GM12865 (cell line): ENCODE results near the gene TTC34.

Experiments used
- DNase-seq: peaks from one replicate; pipeline ENCODE4 v3.0.0; 2010; ENCODE audit warnings: low read depth
- H3K4me3 ChIP-seq: 2 replicates; pipeline ENCODE4 v1.5.1; 2011; ENCODE audit warnings: mild to moderate bottlenecking, low read depth, low read length, control low read depth
- TF ChIP-seq, protein P1 (sequence below): IDR thresholded peaks from 2 replicates; pipeline ENCODE4 v1.5.1; 2011; ENCODE audit warnings: low read length, control low read depth, low read depth, inconsistent platforms; ENCODE audit not compliant: insufficient read depth; ENCODE audit errors: missing control alignments

The TTC34 gene

DNA sequence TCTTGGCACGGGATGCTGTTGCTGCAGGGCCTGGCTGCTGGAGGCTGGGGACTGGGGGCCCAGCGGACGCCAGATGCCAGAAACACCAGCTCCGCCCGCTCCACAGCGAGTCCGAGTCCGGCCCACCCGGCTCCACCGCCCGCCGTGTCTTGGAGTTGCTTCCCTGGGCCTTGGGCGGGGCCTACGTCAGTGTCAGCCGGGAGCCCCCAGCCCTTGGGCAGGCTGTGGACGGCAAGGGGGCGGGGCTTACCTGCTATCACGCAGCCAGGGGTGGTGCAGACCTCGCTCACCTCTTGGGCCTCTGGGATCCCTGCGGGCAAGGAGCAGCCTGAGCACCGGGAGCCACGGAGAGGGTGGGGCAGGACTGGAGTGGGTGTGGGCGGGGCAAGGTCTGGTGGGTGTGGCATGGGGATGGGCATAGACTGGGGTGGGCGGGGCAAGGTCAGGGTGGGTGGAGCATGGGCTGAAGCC lies 190.4 kb downstream of the TTC34 start:
- H3K4me3 ChIP-seq, result no peak overlapping the region
- no peak for DNase-seq
- TF ChIP-seq, protein P1, sequence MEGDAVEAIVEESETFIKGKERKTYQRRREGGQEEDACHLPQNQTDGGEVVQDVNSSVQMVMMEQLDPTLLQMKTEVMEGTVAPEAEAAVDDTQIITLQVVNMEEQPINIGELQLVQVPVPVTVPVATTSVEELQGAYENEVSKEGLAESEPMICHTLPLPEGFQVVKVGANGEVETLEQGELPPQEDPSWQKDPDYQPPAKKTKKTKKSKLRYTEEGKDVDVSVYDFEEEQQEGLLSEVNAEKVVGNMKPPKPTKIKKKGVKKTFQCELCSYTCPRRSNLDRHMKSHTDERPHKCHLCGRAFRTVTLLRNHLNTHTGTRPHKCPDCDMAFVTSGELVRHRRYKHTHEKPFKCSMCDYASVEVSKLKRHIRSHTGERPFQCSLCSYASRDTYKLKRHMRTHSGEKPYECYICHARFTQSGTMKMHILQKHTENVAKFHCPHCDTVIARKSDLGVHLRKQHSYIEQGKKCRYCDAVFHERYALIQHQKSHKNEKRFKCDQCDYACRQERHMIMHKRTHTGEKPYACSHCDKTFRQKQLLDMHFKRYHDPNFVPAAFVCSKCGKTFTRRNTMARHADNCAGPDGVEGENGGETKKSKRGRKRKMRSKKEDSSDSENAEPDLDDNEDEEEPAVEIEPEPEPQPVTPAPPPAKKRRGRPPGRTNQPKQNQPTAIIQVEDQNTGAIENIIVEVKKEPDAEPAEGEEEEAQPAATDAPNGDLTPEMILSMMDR, result no peak

DNA sequence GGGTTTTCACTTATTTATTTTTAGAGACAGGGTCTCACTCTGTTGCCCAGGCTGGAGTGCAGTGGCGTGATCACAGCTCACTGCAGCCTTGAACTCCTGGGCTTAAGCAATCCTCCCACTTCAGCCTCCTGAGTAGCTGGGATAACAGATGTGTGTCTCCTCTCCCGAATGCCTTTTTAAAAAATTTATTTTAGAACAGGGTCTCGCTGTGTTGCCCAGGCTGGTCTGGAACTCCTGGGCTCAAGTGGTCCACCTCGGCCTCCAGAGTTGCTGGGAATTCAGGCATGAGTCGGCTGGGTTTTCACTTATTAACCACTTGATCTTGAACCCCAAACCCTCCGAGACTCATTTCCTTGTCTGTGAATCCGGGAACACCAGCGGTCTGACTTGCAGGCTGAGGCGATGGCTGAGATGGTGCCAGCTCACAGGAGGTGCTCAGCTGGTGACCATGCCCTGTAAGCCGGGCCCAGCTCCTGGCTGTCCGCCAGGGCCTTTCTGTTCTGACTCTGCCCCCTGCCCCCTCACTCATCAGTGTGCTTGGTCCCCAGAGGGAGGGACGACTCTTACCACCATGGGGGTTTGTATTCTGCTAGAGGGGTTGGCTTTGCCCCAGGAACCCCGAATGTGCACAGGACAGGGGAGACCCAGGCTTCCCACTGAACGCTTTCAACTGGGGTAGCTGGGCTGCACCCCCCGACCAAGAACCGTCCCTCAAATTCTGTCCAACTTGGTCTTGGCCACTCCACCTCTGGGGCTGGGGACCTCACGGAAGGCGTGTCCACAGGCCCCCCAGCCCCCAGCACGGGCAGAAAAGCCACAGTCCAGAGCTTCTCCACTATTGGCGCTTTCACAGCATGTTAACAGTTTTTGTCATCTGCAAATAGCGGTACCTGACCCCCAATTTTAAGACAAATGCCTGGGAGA lies 191.2 kb downstream of the TTC34 start:
- no peak for DNase-seq
- TF ChIP-seq, protein P1, result no peak
- no peak overlapping the region for H3K4me3 ChIP-seq

DNA sequence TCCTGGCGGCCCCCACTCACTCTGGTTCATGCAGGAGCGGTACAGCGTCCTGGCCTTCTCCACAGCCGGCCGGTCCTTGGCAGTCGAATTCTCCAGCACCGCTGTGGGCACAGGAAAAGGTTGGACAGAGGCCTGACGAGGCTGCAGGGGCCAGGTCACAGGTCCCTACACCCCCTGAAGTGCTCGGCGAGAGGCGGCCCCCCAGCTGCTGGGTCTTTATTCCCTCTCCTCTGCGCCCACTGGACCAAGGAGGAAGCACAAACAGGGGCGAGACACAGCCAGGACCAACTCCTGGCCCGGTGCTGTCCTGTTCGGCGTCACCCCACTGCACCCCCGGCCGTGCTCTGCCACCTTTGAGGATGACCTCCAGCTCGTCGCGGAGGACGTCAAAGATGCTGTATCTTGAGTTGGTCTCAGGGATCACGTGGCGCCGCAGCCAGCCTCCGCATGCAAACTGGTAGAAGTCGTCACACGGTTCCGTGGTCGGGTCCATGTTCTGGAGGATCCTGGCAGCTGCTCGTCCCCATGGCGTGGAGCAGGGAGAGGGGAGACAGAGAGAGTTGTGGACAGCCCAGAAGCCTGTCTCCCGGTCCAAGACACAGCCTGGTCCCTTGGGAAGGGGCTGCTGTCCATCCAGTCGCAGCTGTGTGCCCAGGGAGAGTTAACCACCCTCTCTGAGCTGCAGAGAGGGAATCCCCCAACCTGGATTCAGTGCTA lies 192.0 kb downstream of the TTC34 start:
- no peak overlapping the region for H3K4me3 ChIP-seq
- TF ChIP-seq, protein P1, result no peak
- no peak for DNase-seq

DNA sequence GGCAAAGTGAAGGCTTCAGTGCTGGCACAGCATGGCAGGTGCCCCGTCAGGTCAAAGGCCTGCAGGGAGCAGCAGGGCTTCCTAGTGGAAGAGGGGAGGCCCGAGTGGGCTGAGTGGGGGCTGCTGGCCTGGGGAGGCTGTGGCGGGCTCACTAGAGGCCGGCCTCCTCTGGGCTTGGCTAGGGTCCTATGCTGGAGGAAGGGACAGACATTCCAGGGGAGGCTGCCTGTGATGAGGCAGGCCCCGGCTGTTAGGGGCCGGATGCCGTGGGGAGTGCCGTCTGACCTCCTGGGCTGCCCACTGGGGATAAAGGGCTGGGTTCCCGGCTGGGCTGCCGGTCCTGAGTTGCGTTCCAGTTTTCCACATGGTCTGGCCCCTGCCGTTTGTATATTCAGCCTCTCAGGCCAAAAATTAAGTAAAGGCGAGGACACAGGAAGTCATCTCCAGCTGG lies 193.8 kb downstream of the TTC34 start:
- TF ChIP-seq, protein P1, result no peak
- no peak overlapping the region for H3K4me3 ChIP-seq
- DNase-seq, result no peak

DNA sequence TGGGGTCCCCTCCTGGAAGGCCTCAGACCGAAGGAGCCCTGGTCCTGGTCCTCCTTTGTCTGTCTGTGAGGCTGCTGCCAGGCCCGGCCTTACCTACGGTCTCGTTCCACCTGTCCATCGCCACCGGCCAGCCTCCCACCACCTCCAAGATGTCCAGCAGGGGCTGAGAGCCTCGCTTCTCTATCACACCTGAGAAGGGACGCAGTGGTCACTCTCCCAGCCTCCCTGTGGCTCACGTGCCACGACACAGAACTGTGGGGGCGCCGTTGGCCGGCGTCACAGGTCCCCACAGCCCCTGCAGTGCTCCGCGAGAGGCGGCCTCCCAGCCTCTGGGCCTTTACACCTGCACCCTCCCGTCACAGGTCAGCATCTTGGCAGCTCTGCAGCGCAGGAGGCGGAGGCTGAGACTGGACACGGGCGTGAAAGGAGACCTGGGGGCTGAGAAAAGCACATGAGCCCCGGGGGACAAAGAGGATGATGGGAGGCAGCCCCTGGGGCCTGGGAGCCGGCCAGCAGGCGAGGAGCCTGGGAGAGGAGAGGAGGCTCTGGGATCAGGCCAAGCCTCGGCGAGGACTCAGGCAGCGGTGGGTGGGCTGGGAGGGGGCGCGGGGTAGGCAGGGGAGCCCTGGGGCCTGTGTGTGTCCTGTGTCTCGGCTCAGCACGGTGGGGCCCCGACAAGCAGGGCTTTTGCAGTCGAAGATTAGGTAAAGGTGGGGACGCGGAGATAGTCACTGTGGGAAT lies 194.4 kb downstream of the TTC34 start:
- no peak for DNase-seq
- TF ChIP-seq, protein P1, result no peak

DNA sequence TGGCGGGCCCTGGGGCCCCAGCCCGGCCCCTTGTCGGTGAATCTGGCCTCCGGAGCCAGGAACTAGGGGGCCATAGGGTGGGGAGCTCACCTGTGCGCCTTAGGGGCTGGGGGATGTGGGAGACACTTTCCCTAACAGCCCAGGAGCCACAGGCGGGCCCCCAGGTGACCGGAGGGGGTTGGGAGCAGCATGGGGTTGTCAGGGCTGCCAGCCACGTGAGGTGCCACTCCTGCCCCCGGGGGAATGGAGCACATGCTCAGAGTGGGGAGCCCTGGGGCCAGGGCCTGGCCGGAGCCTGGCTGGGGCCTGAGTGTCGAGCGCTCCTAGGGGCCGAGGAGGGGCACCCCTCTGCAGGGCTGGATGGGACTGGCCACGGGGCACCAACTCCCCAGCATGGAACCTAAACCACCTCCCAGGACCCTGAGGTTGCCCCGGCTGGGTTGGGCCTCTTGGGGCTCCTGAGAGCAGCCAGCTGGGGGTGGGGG lies 195.1 kb downstream of the TTC34 start:
- no peak overlapping the region for H3K4me3 ChIP-seq
- no peak for DNase-seq
- TF ChIP-seq, protein P1, result no peak

More for the DNA sequence above, 194.4 kb downstream of the TTC34 start:
- H3K4me3 ChIP-seq, result no peak overlapping the region
